Progenitor cell of endocrine pancreas (in vitro differentiated cells): Measurements from ENCODE around the gene TTC34. TPM values are rescaled to one million over a fixed set of nuclear protein-coding genes. Genes with fewer than 3 reads are reported as not detected.
"Not testable (repeated sequence)": the region's sequence is repeated elsewhere in the genome, so short reads cannot be mapped to it uniquely, and the experiment has no call there.

Source experiments
- DNase-seq: peaks from one replicate; pipeline ENCODE4 v3.0.0; 2021; ENCODE audit warnings: low spot score; ENCODE audit not compliant: unreplicated experiment
- H3K27ac Mint-ChIP-seq: 2 replicates; pipeline ENCODE4 v1.8.0; 2021; ENCODE audit warnings: mild to moderate bottlenecking, moderate library complexity, mixed read lengths
- H3K27me3 Mint-ChIP-seq: 2 replicates; pipeline ENCODE4 v1.8.0; 2021; ENCODE audit warnings: mixed read lengths
- H3K36me3 Mint-ChIP-seq: 2 replicates; pipeline ENCODE4 v1.8.0; 2022; ENCODE audit warnings: mixed read lengths; ENCODE audit not compliant: insufficient read depth
- H3K4me1 Mint-ChIP-seq: 2 replicates; pipeline ENCODE4 v1.8.0; 2021; ENCODE audit warnings: low read depth, mixed read lengths
- H3K4me3 Mint-ChIP-seq: 2 replicates; pipeline ENCODE4 v1.8.0; 2021; ENCODE audit warnings: low read depth, mild to moderate bottlenecking, moderate library complexity, mixed read lengths
- H3K9me3 Mint-ChIP-seq: 2 replicates; pipeline ENCODE4 v1.8.0; 2021; ENCODE audit warnings: low read depth, mixed read lengths
- total RNA-seq: library from RNA; stranded (reverse); gene quantifications from 2 replicates; pipeline ENCODE4 v1.2.1, GENCODE V29; 2021
- TF ChIP-seq, protein P1 (sequence below): fragments of 200-600 bp; sonication (generic); IDR thresholded peaks from one replicate; pipeline ENCODE4 v1.5.0; 2021; ENCODE audit warnings: antibody characterized with exemption, mild to moderate bottlenecking; ENCODE audit not compliant: unreplicated experiment

Gene TTC34
- total RNA-seq, 1 donor from 2014 or later, result 3.1 TPM

DNA sequence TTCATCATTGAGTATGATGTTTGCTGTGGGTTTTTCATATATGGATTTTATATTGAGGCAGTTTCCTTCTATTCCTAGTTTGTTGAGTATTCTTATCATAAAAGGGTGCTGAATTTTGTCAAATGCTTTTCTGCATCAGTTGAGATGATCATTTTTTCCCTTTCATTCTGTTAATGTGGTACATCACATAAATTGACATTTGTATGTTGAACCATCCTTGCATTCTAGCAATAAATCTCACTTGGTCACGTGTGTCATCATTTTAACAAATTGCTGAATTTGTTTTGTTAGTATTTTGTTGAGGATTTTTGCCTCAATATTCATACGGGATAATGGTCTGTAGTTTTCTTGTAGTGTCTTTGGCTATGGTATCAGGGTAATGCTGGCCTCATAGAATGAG is 19.9 kb downstream of the TTC34 start:
- Mint-ChIP-seq H3K4me3 (no peak overlapping the region), H3K36me3 (peaks cover 3% of the 10 kb centered on the region), H3K27ac (no peak overlapping the region), H3K4me1 (no peaks in the 10 kb centered on the region), H3K27me3 (no peaks in the 10 kb centered on the region), H3K9me3 (peaks cover 43% of the 10 kb centered on the region)
- no peak for DNase-seq
- TF ChIP-seq, protein P1, sequence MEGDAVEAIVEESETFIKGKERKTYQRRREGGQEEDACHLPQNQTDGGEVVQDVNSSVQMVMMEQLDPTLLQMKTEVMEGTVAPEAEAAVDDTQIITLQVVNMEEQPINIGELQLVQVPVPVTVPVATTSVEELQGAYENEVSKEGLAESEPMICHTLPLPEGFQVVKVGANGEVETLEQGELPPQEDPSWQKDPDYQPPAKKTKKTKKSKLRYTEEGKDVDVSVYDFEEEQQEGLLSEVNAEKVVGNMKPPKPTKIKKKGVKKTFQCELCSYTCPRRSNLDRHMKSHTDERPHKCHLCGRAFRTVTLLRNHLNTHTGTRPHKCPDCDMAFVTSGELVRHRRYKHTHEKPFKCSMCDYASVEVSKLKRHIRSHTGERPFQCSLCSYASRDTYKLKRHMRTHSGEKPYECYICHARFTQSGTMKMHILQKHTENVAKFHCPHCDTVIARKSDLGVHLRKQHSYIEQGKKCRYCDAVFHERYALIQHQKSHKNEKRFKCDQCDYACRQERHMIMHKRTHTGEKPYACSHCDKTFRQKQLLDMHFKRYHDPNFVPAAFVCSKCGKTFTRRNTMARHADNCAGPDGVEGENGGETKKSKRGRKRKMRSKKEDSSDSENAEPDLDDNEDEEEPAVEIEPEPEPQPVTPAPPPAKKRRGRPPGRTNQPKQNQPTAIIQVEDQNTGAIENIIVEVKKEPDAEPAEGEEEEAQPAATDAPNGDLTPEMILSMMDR, result no peak

DNA sequence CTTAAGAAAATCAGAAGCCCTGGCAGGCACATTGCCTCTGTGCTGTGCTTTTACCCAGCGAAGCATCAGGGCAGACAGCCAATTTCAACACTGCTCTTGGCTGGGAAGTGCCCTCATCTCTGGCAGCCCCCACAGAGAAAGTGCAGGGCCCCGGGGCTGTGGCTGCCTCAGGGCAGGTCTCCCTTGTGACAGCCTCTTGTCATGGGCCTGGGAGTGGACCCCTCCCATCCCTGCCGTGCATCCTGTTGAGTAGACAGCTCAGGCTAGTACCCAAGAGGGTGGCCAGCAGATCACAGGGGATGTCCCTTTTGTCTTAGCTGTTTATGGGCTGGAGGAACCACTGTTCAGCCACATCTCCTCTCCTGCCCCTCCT is 23.3 kb downstream of the TTC34 start:
- no peaks in the 10 kb centered on the region for H3K27me3 Mint-ChIP-seq
- TF ChIP-seq, protein P1, result no peak
- H3K9me3 Mint-ChIP-seq, result peaks cover 38% of the 10 kb centered on the region
- H3K4me3 Mint-ChIP-seq, result no peak overlapping the region
- no peak for DNase-seq
- H3K4me1 Mint-ChIP-seq, result no peaks in the 10 kb centered on the region
- no peak overlapping the region for H3K27ac Mint-ChIP-seq
- H3K36me3 Mint-ChIP-seq, result peaks cover 3% of the 10 kb centered on the region

GRCh38 chr1:2777424-2778219 is 23.9 kb downstream of the TTC34 start:
- TF ChIP-seq, protein P1, result no peak
- Mint-ChIP-seq H3K36me3 (peaks cover 3% of the 10 kb centered on the region), H3K4me1 (no peaks in the 10 kb centered on the region), H3K9me3 (peaks cover 34% of the 10 kb centered on the region), H3K27me3 (no peaks in the 10 kb centered on the region), H3K27ac (no peak overlapping the region), H3K4me3 (no peak overlapping the region)
- peak; percentile 6 for DNase-seq

DNA sequence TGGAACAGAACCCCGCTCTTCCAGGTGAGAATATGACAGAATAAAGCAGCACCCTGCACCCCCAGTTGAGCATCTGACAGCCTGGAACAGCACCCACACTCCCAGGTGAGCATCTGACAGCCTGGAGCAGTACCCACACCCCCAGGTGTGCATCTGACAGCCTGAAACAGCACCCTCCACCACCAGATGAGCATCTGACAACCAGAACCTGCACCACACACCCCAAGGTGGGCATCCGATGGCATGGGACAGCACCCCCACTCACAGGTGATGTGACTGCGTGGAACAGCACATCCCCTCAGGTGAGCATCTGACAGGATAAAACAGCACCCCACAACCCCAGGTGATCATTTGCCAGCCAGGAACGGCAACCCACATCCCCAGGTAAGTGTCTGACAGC is 26.2 kb downstream of the TTC34 start:
- not testable (repeated sequence) for H3K27me3 Mint-ChIP-seq, H3K36me3 Mint-ChIP-seq, H3K27ac Mint-ChIP-seq, H3K4me1 Mint-ChIP-seq, DNase-seq, H3K4me3 Mint-ChIP-seq
- peaks cover 13% of the 10 kb centered on the region for H3K9me3 Mint-ChIP-seq

DNA sequence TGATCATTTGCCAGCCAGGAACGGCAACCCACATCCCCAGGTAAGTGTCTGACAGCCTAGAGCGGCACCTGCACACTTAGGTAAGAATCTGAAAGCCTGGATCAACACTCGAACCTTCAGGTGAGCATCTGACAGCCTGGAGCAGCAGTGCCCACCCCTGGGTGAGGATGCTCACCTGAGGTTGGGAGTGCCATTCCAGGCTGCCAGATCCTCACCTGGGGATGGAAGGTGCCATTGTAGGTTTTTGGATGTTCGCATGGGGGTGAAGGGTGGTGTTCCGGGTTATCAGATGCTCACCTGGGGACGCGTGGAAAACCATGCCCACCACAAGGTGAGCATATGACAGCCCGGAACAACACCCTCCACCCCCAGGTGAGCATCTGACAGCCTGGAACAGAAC is 33.4 kb downstream of the TTC34 start:
- not testable (repeated sequence) for H3K4me1 Mint-ChIP-seq, H3K36me3 Mint-ChIP-seq, H3K4me3 Mint-ChIP-seq, DNase-seq, H3K27me3 Mint-ChIP-seq, H3K9me3 Mint-ChIP-seq, H3K27ac Mint-ChIP-seq

- H3K27me3 Mint-ChIP-seq, result not testable (repeated sequence)
Observed at GRCh38 chr1:2759433-2759832, 42.1 kb downstream of the TTC34 start.

GRCh38 chr1:2757519-2757918 is 44.0 kb downstream of the TTC34 start:
- not testable (repeated sequence) for H3K4me1 Mint-ChIP-seq, H3K9me3 Mint-ChIP-seq, DNase-seq, H3K36me3 Mint-ChIP-seq, H3K27me3 Mint-ChIP-seq, H3K27ac Mint-ChIP-seq, H3K4me3 Mint-ChIP-seq

More at GRCh38 chr1:2759433-2759832, 42.1 kb downstream of the TTC34 start:
- not testable (repeated sequence) for H3K36me3 Mint-ChIP-seq, DNase-seq, H3K4me3 Mint-ChIP-seq, H3K4me1 Mint-ChIP-seq, H3K9me3 Mint-ChIP-seq, H3K27ac Mint-ChIP-seq

DNA sequence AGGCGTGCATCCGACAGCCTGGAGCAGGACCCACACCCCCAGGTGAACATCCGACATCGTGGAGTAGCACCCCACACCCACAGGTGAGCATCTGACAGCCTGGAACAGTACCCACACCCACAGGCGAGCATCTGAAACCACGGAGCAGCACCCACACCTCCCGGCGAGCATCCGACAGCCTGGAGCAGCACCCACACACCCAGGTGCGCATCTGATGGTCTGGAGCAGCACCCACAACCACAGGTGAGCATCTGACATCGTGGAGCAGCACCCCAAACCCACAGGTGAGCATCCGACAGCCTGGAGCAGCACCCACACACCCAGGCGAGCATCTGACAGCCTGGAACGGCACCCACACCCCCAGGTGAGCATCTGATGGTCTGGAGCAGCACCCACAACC is 46.1 kb downstream of the TTC34 start:
- not testable (repeated sequence) for H3K9me3 Mint-ChIP-seq, H3K27me3 Mint-ChIP-seq, H3K36me3 Mint-ChIP-seq, DNase-seq, H3K27ac Mint-ChIP-seq, H3K4me3 Mint-ChIP-seq, H3K4me1 Mint-ChIP-seq

DNA sequence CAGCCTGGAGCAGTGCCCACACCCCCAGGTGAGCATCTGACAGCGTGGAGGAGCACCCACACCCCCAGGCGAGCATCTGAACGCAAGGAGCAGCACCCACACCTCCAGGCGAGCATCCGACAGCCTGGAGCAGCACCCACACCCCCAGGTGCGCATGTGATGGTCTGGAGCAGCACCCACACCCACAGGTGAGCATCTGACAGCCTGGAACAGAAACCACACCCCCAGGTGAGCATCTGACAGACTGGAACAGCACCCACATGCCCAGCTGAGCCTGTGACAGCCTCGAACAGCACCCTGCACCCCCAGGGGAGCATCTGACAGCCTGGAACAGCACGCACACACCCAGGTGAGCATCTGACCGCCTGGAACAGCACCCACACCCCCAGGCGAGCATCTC is 46.9 kb downstream of the TTC34 start:
- H3K27ac Mint-ChIP-seq, H3K27me3 Mint-ChIP-seq, H3K4me1 Mint-ChIP-seq, DNase-seq, H3K36me3 Mint-ChIP-seq, H3K9me3 Mint-ChIP-seq, H3K4me3 Mint-ChIP-seq: not testable (repeated sequence)

GRCh38 chr1:2752503-2752902 is 49.0 kb downstream of the TTC34 start:
- H3K27ac Mint-ChIP-seq, H3K36me3 Mint-ChIP-seq, H3K27me3 Mint-ChIP-seq, H3K4me1 Mint-ChIP-seq, DNase-seq, H3K4me3 Mint-ChIP-seq, H3K9me3 Mint-ChIP-seq: not testable (repeated sequence)
